Measurements from ENCODE around the gene MMP23B.
"Not testable (repeated sequence)": the region's sequence is repeated elsewhere in the genome, so short reads cannot be mapped to it uniquely, and the experiment has no call there.

MMP23B gene

GRCh38 chr1:1634613-1635012 lies 2.6 kb downstream of the MMP23B start:
- not testable (repeated sequence) for DNase-seq

GRCh38 chr1:1636621-1637478 lies 4.9 kb downstream of the MMP23B start:
- DNase-seq = not testable (repeated sequence)

GRCh38 chr1:1637479-1637875 lies 5.5 kb downstream of the MMP23B start:
- DNase-seq = not testable (repeated sequence)

- not testable (repeated sequence) for DNase-seq
Measured at GRCh38 chr1:1638528-1638927, 6.6 kb downstream of the MMP23B start.

- not testable (repeated sequence) for DNase-seq
Measured at GRCh38 chr1:1639368-1639767, 7.4 kb downstream of the MMP23B start.

GRCh38 chr1:1640081-1640480 lies 8.1 kb downstream of the MMP23B start:
- not testable (repeated sequence) for DNase-seq

- not testable (repeated sequence) for DNase-seq
Measured at GRCh38 chr1:1640711-1641461, 8.9 kb downstream of the MMP23B start.

GRCh38 chr1:1646326-1646725 lies 14.4 kb downstream of the MMP23B start:
- not testable (repeated sequence) for DNase-seq

- DNase-seq = not testable (repeated sequence)
Measured at GRCh38 chr1:1647567-1648241, 15.7 kb downstream of the MMP23B start.

- not testable (repeated sequence) for DNase-seq
Measured at GRCh38 chr1:1648265-1648664, 16.3 kb downstream of the MMP23B start.

- DNase-seq = peak; percentile 99
Measured at GRCh38 chr1:1658583-1659549, 26.9 kb downstream of the MMP23B start, which contains the start of gene CDK11B. TSS of gene CDK11B (minus strand) at chr1:1659004. CDS start at chr1:1657485, 1,519 bp downstream.

GRCh38 chr1:1662392-1662791 lies 30.4 kb downstream of the MMP23B start:
- DNase-seq = not testable (repeated sequence)

GRCh38 chr1:1662830-1663560 lies 31.0 kb downstream of the MMP23B start:
- DNase-seq = not testable (repeated sequence)

GRCh38 chr1:1664318-1664717 lies 32.3 kb downstream of the MMP23B start:
- not testable (repeated sequence) for DNase-seq

- DNase-seq = no peak
Measured at GRCh38 chr1:1664941-1665814, 33.2 kb downstream of the MMP23B start.

- DNase-seq = no peak
Measured at GRCh38 chr1:1665815-1666251, 33.9 kb downstream of the MMP23B start.

- DNase-seq = no peak
Measured at GRCh38 chr1:1666526-1666925, 34.6 kb downstream of the MMP23B start.

- no peak for DNase-seq
Measured at GRCh38 chr1:1669468-1670440, 37.8 kb downstream of the MMP23B start.

GRCh38 chr1:1670866-1671265 lies 38.9 kb downstream of the MMP23B start:
- DNase-seq = no peak
